Mesendoderm (in vitro differentiated cells): ENCODE results near the gene ABCF1.

Source experiments
- DNase-seq: peaks from one replicate; pipeline ENCODE4 v3.0.0; 2013
- H2AK5ac ChIP-seq: 2 replicates; pipeline ENCODE4 v1.6.1; 2013; ENCODE audit warnings: low read length, inconsistent platforms
- H2BK120ac ChIP-seq: 2 replicates; pipeline ENCODE4 v1.6.1; 2013; ENCODE audit warnings: low read depth, mild to moderate bottlenecking, low read length, moderate library complexity, mixed read lengths
- H2BK15ac ChIP-seq: replicated peaks from 2 replicates; pipeline ENCODE4 v1.6.1; 2013; ENCODE audit warnings: low read depth, mild to moderate bottlenecking, moderate library complexity
- H2BK5ac ChIP-seq: 2 replicates; pipeline ENCODE4 v1.6.1; 2013; ENCODE audit warnings: low read length, inconsistent platforms
- H3K18ac ChIP-seq: 2 replicates; pipeline ENCODE4 v1.6.1; 2013; ENCODE audit warnings: mild to moderate bottlenecking, low read length, mixed read lengths
- H3K23ac ChIP-seq: one replicate; pipeline ENCODE4 v1.6.1; 2013; ENCODE audit warnings: low read length
- H3K27ac ChIP-seq: 2 replicates; pipeline ENCODE4 v1.5.1; 2013; ENCODE audit warnings: low read depth, mild to moderate bottlenecking, inconsistent platforms, low read length, moderate library complexity
- H3K27me3 ChIP-seq: 2 replicates; pipeline ENCODE4 v1.6.1; 2013; ENCODE audit warnings: low read length, control low read depth, mild to moderate bottlenecking, inconsistent platforms; ENCODE audit not compliant: insufficient read depth, poor library complexity
- H3K36me3 ChIP-seq: 2 replicates; pipeline ENCODE4 v1.6.1; 2013; ENCODE audit warnings: low read length, inconsistent platforms; ENCODE audit not compliant: control insufficient read depth, insufficient read depth
- H3K4ac ChIP-seq: one replicate; pipeline ENCODE4 v1.6.1; 2013; ENCODE audit warnings: low read depth, mild to moderate bottlenecking, low read length, moderate library complexity
- H3K4me1 ChIP-seq: 2 replicates; pipeline ENCODE4 v1.6.1; 2013; ENCODE audit warnings: low read depth, low read length, inconsistent platforms; ENCODE audit not compliant: control insufficient read depth
- H3K4me2 ChIP-seq: 2 replicates; pipeline ENCODE4 v1.6.1; 2013; ENCODE audit warnings: low read length
- H3K4me3 ChIP-seq: 2 replicates; pipeline ENCODE4 v1.5.1; 2013; ENCODE audit warnings: mild to moderate bottlenecking, low read length
- H3K56ac ChIP-seq: one replicate; pipeline ENCODE4 v1.6.1; 2013; ENCODE audit warnings: low read length
- H3K79me1 ChIP-seq: 2 replicates; pipeline ENCODE4 v1.6.1; 2013; ENCODE audit warnings: low read length, inconsistent platforms
- H3K79me2 ChIP-seq: 2 replicates; pipeline ENCODE4 v1.6.1; 2013; ENCODE audit warnings: mild to moderate bottlenecking, low read length; ENCODE audit not compliant: control insufficient read depth, insufficient read depth
- H3K9ac ChIP-seq: 2 replicates; pipeline ENCODE4 v1.6.1; 2013; ENCODE audit warnings: low read length, inconsistent platforms
- H4K5ac ChIP-seq: one replicate; pipeline ENCODE4 v1.6.1; 2013; ENCODE audit warnings: low read length
- H4K8ac ChIP-seq: one replicate; pipeline ENCODE4 v1.6.1; 2013; ENCODE audit warnings: low read depth, mild to moderate bottlenecking, control low read depth, low read length, moderate library complexity
- WGBS: extraction: QIAGEN DNeasy Blood & Tissue Kit; methylation state at CpG from one replicate; pipeline ENCODE4 v1.1.7; 2013; ENCODE audit warnings: low lambda C conversion rate, missing lambda C conversion rate; ENCODE audit not compliant: insufficient coverage; ENCODE audit errors: extremely low coverage; 5-methylcytosine and 5-hydroxymethylcytosine counted together

Gene ABCF1

DNA sequence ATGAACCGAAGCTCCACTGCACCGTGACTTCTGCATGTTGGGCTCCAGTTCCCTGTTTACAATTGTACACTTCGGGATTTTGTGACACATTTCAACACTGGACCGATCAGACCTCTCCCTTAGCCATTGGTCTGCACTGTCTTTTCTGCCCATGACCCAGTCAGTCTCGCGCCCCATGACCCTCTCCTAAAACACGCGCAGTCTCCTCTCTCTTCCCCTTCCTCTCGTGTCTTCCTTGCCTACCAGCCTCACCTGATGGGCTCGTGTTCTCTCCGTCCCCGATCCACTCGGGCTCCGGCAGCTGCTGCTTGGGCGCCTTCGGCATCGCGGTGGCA is 535 bp upstream of the ABCF1 start:
- no peak for DNase-seq
- Histone ChIP-seq H2BK120ac (no peak overlapping the region), H3K27me3 (no peaks in the 10 kb centered on the region), H3K56ac (peak overlapping the region; percentile 93), H3K79me2 (peaks cover 35% of the 10 kb centered on the region), H3K4me2 (peak overlapping the region; percentile 97), H3K4me3 (peak overlapping the region; percentile 32), H3K79me1 (peaks cover 19% of the 10 kb centered on the region), H3K4me1 (peaks cover 6% of the 10 kb centered on the region), H3K18ac (no peak overlapping the region), H2BK5ac (no peak overlapping the region), H4K8ac (no peak overlapping the region), H3K4ac (no peak overlapping the region), H4K5ac (no peak overlapping the region), H3K27ac (no peak overlapping the region), H2BK15ac (no peak overlapping the region), H2AK5ac (no peak overlapping the region), H3K23ac (no peak overlapping the region), H3K9ac (peak overlapping the region; percentile 66), H3K36me3 (no peaks in the 10 kb centered on the region)
- no CpG with 5 or more reads among the region's 18 CpGs for WGBS

DNA sequence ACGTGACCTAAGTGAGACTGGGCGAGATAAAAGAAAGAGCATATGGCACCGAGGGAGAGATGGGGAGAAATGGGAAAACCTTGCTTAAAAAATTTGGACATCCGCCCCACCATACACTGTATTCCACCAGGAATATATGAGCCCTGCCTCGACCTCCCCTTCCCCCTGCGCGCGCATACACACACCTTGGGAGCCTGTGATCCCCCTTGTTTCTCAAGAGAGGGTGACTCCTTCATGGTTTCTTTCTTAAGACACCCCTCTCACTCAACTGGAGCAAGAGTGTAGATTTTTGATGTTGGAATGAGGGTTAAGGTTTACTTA is 480 bp downstream of the ABCF1 start:
- no peak for DNase-seq
- no peak overlapping the region for H4K5ac ChIP-seq
- H3K9ac ChIP-seq: peak overlapping the region; percentile 91
- no peak overlapping the region for H3K4ac ChIP-seq
- H3K18ac ChIP-seq: no peak overlapping the region
- H3K56ac ChIP-seq: peak overlapping the region; percentile 99
- peaks cover under 1% of the 10 kb centered on the region for H3K36me3 ChIP-seq
- H4K8ac ChIP-seq: no peak overlapping the region
- H3K23ac ChIP-seq: no peak overlapping the region
- WGBS: no CpG with 5 or more reads among the region's 8 CpGs
- H2BK120ac ChIP-seq: no peak overlapping the region
- no peak overlapping the region for H2BK15ac ChIP-seq
- H3K79me2 ChIP-seq: peaks cover 38% of the 10 kb centered on the region
- peak overlapping the region; percentile 37 for H3K4me2 ChIP-seq
- peaks cover 23% of the 10 kb centered on the region for H3K79me1 ChIP-seq
- H2AK5ac ChIP-seq: no peak overlapping the region
- H3K4me3 ChIP-seq: peak overlapping the region; percentile 82
- H3K27ac ChIP-seq: no peak overlapping the region
- peaks cover 6% of the 10 kb centered on the region for H3K4me1 ChIP-seq
- no peak overlapping the region for H2BK5ac ChIP-seq
- no peaks in the 10 kb centered on the region for H3K27me3 ChIP-seq

DNA sequence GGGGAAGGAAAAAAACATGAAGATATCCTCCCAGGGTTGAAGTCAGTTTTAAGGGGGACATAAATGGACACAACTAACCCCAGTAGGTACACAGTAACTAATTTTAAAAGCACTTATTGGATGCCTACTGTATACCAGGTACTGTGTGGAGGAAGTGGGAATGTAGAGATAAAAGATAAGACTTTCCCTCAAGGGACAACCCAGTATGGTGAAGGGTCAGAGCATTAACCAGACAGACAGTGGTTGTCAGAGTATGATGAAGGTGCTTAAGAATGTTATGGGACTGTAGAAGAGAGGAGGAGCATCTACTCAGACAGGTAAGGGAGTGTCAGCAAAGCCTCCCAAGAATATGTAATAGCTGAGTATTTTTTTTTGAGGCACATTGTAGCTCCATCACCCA is 906 bp downstream of the ABCF1 start:
- DNase-seq: peak; percentile 21
- Histone ChIP-seq H3K4me2 (peak overlapping the region; percentile 37), H2AK5ac (no peak overlapping the region), H4K5ac (no peak overlapping the region), H3K4me1 (peaks cover 6% of the 10 kb centered on the region), H3K4me3 (peak overlapping the region; percentile 82), H3K23ac (no peak overlapping the region), H3K36me3 (peaks cover 2% of the 10 kb centered on the region), H3K4ac (no peak overlapping the region), H3K9ac (peak overlapping the region; percentile 91), H3K27ac (no peak overlapping the region), H3K79me2 (peaks cover 40% of the 10 kb centered on the region), H2BK120ac (no peak overlapping the region), H3K79me1 (peaks cover 25% of the 10 kb centered on the region), H3K27me3 (no peaks in the 10 kb centered on the region), H2BK15ac (no peak overlapping the region), H3K18ac (no peak overlapping the region), H4K8ac (no peak overlapping the region), H3K56ac (peak overlapping the region; percentile 99), H2BK5ac (no peak overlapping the region)

DNA sequence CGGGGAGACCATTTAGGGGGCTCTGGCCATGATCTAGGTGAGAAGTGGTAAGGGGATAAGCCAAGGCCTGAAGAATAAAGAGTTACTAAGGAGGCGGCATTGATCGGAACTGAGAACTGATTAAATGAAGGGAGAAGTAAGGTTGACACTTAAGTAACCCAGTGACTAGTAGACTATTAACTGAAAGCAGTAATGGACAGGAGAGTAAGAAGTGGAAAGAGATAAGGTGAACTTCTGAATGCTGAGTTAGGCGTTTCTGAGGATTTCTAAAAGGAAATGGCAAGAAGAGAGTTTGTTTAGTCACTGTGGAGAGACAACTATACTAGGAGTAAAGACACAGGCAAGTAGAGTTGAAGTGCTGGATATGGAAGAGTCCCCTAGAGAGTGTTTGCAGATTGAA is 1.9 kb downstream of the ABCF1 start:
- H2BK5ac ChIP-seq: no peak overlapping the region
- H3K9ac ChIP-seq: no peak overlapping the region
- H2BK120ac ChIP-seq: no peak overlapping the region
- H4K5ac ChIP-seq: no peak overlapping the region
- H3K79me1 ChIP-seq: peaks cover 25% of the 10 kb centered on the region
- no peak overlapping the region for H4K8ac ChIP-seq
- H3K4ac ChIP-seq: no peak overlapping the region
- no peak overlapping the region for H3K4me3 ChIP-seq
- no peak for DNase-seq
- no peak overlapping the region for H3K27ac ChIP-seq
- no peaks in the 10 kb centered on the region for H3K27me3 ChIP-seq
- H3K18ac ChIP-seq: no peak overlapping the region
- H2BK15ac ChIP-seq: no peak overlapping the region
- H3K79me2 ChIP-seq: peaks cover 40% of the 10 kb centered on the region
- H3K23ac ChIP-seq: no peak overlapping the region
- H3K56ac ChIP-seq: no peak overlapping the region
- H3K4me2 ChIP-seq: peak overlapping the region; percentile 3
- no peak overlapping the region for H2AK5ac ChIP-seq
- H3K36me3 ChIP-seq: peaks cover 5% of the 10 kb centered on the region
- WGBS: no CpG with 5 or more reads among the region's 4 CpGs
- H3K4me1 ChIP-seq: peaks cover 6% of the 10 kb centered on the region

DNA sequence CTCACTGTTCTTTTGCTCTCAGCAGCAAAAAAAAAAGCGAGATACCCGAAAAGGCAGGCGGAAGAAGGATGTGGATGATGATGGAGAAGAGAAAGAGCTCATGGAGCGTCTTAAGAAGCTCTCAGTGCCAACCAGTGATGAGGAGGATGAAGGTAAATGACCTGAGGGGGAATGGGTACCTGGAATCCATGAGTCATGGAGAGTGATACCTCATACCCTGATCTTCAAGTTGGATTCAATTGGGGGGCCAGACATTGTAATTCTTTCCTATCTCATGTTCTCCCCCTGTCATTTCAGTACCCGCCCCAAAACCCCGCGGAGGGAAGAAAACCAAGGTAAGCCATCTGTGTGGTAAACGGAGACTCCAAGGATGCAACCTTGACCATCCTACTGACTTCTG is 6.8 kb downstream of the ABCF1 start:
- peaks cover 23% of the 10 kb centered on the region for H3K36me3 ChIP-seq

DNA sequence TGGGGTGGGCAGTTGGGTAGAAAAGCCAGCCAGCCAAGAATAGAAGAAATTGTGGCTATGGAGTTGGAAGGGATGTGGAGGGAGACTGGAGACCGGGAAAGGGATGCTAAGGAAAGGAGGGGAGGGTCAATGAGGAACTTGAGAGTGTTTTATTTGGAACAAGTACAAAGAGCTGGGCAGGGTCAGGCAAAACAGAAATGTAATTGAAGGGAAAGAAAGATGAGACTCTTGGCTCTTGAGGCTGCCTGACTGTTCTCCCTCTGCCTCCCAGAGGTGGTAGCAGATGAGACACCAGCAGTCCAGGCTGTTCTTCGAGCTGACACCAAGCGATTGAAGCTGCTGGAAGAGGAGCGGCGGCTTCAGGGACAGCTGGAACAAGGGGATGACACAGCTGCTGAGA is 12.7 kb downstream of the ABCF1 start:
- no peak overlapping the region for H2AK5ac ChIP-seq
- no peak overlapping the region for H3K4me2 ChIP-seq
- H3K4me3 ChIP-seq: no peak overlapping the region
- H3K27me3 ChIP-seq: no peaks in the 10 kb centered on the region
- H3K18ac ChIP-seq: no peak overlapping the region
- DNase-seq: no peak
- no peaks in the 10 kb centered on the region for H3K79me2 ChIP-seq
- no peak overlapping the region for H2BK15ac ChIP-seq
- peaks cover 41% of the 10 kb centered on the region for H3K36me3 ChIP-seq
- H4K8ac ChIP-seq: no peak overlapping the region
- no peak overlapping the region for H2BK5ac ChIP-seq
- no peaks in the 10 kb centered on the region for H3K4me1 ChIP-seq
- no CpG with 5 or more reads among the region's 5 CpGs for WGBS
- H3K4ac ChIP-seq: no peak overlapping the region
- H4K5ac ChIP-seq: no peak overlapping the region
- H3K56ac ChIP-seq: no peak overlapping the region
- H3K79me1 ChIP-seq: no peaks in the 10 kb centered on the region
- no peak overlapping the region for H3K23ac ChIP-seq
- H3K9ac ChIP-seq: no peak overlapping the region
- H3K27ac ChIP-seq: no peak overlapping the region
- no peak overlapping the region for H2BK120ac ChIP-seq

More for the DNA sequence above, 6.8 kb downstream of the ABCF1 start:
- Histone ChIP-seq H3K4me1 (no peaks in the 10 kb centered on the region), H3K27me3 (no peaks in the 10 kb centered on the region), H3K4ac (no peak overlapping the region), H2AK5ac (no peak overlapping the region), H2BK5ac (no peak overlapping the region), H3K79me1 (peaks cover 17% of the 10 kb centered on the region), H4K5ac (no peak overlapping the region), H2BK15ac (no peak overlapping the region), H3K23ac (no peak overlapping the region), H3K79me2 (peaks cover 26% of the 10 kb centered on the region), H3K9ac (no peak overlapping the region), H3K18ac (no peak overlapping the region), H3K27ac (no peak overlapping the region), H3K4me3 (no peak overlapping the region), H4K8ac (no peak overlapping the region), H3K56ac (no peak overlapping the region), H3K4me2 (no peak overlapping the region), H2BK120ac (no peak overlapping the region)
- WGBS: no CpG with 5 or more reads among the region's 8 CpGs
- DNase-seq: no peak
